Activated naive CD8-positive, alpha-beta T cell (primary cell): ENCODE data around the gene ASPG.

Source experiments
- H3K27ac Mint-ChIP-seq: one replicate; pipeline ENCODE4 v1.8.0; 2021; ENCODE audit warnings: mixed read lengths
- H3K27me3 Mint-ChIP-seq: one replicate; pipeline ENCODE4 v1.8.0; 2021; ENCODE audit warnings: mixed read lengths
- H3K36me3 Mint-ChIP-seq: one replicate; pipeline ENCODE4 v1.8.0; 2021; ENCODE audit warnings: mixed read lengths
- H3K4me1 Mint-ChIP-seq: one replicate; pipeline ENCODE4 v1.8.0; 2021; ENCODE audit warnings: low read depth, mixed read lengths
- H3K4me3 Mint-ChIP-seq: one replicate; pipeline ENCODE4 v1.8.0; 2021; ENCODE audit warnings: mild to moderate bottlenecking, mixed read lengths
- H3K9me3 Mint-ChIP-seq: one replicate; pipeline ENCODE4 v1.8.0; 2021; ENCODE audit warnings: low read depth, mixed read lengths

The ASPG gene

GRCh38 chr14:104095426-104096310, 10.2 kb downstream of the ASPG start:
- H3K27ac Mint-ChIP-seq: no peak overlapping the region
- H3K4me3 Mint-ChIP-seq: no peak overlapping the region
- H3K4me1 Mint-ChIP-seq: peaks cover 4% of the 10 kb centered on the region
- H3K27me3 Mint-ChIP-seq: no peaks in the 10 kb centered on the region
- H3K36me3 Mint-ChIP-seq: no peaks in the 10 kb centered on the region
- no peaks in the 10 kb centered on the region for H3K9me3 Mint-ChIP-seq

- Mint-ChIP-seq H3K27ac (no peak overlapping the region), H3K9me3 (no peaks in the 10 kb centered on the region), H3K4me3 (no peak overlapping the region), H3K4me1 (peaks cover 4% of the 10 kb centered on the region), H3K36me3 (no peaks in the 10 kb centered on the region), H3K27me3 (no peaks in the 10 kb centered on the region)
Observed at GRCh38 chr14:104096318-104096717, 10.8 kb downstream of the ASPG start.

- Mint-ChIP-seq H3K27me3 (no peaks in the 10 kb centered on the region), H3K4me1 (peaks cover 4% of the 10 kb centered on the region), H3K27ac (no peak overlapping the region), H3K9me3 (no peaks in the 10 kb centered on the region), H3K4me3 (no peak overlapping the region), H3K36me3 (no peaks in the 10 kb centered on the region)
Observed at GRCh38 chr14:104096751-104097700, 11.5 kb downstream of the ASPG start.

DNA sequence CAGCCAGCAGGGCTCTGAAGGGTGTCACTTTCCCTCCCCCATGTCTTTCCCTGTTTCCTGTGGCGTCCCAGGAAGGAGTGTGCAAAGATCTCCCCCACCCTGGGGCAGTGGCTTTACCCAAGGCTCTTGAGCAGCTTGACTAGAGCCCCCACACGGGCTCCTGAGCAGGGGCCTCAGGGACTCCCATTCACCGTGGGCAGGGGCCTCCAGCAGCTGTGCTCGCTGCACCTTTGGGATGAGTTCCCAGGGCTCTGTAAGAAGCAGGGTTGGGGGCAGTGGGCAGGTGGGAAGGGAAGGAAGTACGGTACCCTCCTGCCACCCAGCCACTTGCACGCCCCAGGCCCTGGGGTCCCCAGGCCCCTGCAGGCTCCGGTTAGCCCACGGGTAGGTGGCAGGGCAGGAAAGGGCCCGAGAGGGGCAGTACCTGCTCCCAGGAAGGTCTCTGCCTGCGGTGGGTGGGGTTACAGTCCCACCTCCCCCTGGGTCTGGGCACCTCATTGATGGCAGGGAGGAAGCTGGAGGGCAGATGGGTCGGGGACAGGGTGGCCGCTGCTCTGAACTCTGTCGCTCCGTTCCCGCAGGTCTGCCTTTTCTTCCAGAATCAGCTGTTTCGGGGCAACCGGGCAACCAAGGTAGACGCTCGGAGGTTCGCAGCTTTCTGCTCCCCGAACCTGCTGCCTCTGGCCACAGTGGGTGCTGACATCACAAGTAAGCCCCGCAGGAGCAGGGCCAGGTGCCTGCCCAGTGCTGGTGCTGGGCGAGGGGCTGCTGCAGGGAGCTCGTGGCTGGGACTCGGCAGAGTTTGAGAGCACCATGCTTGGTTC, 13.0 kb downstream of the ASPG start:
- Mint-ChIP-seq H3K27ac (no peak overlapping the region), H3K9me3 (no peaks in the 10 kb centered on the region), H3K4me3 (no peak overlapping the region), H3K27me3 (no peaks in the 10 kb centered on the region), H3K36me3 (no peaks in the 10 kb centered on the region), H3K4me1 (peaks cover 4% of the 10 kb centered on the region)

DNA sequence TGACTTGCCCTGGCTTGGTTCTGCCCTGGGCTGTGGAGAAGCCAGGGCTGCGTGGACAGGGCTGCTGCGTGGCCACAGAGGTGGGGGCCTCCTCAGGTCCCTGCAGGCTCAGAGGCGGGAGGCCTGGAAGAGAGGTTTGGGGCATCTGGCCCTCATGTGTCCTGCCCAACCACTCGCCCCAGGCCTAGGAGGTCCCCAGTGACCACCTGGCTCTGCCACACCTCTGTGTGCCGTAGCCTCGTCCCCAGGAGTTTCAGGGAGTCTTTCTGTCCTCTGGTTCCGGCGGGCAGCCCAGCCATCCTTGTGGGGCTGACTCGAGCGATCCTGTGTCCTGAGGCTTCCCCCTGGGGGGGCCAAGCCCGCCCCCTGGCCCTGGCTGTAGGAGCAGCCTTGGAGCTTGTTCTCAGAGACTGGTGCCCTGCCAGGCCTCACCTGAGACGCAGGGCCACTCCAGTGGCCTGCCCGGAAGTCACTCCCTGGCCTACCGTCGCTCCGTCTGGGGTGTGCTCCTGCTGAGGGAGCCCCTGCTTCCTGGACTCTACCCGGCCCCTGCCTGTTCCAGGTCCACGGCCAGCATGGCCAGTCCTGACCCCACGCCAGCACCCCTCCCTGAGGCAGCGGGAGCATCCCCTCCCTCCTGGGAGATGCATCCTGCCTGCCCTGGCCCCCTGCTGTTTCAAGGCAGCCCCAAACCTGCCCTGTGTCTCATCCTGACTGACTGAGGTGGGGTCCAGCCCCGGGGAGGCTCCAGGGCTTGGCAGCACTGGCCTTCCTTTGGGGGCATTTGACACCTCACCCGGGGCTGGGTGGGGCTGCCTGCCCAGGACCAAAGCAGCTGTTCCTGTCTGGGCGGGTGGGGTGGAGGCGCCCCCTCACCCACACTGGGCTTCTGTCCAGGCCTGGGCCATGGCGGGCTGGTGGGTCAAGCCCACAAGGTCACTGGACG, 13.9 kb downstream of the ASPG start:
- Mint-ChIP-seq H3K27me3 (no peaks in the 10 kb centered on the region), H3K4me1 (peaks cover 3% of the 10 kb centered on the region), H3K9me3 (no peaks in the 10 kb centered on the region), H3K36me3 (no peaks in the 10 kb centered on the region), H3K4me3 (no peak overlapping the region), H3K27ac (no peak overlapping the region)

GRCh38 chr14:104100171-104101085, 14.9 kb downstream of the ASPG start:
- Mint-ChIP-seq H3K4me1 (no peaks in the 10 kb centered on the region), H3K27me3 (no peaks in the 10 kb centered on the region), H3K9me3 (no peaks in the 10 kb centered on the region), H3K27ac (no peak overlapping the region), H3K36me3 (no peaks in the 10 kb centered on the region), H3K4me3 (no peak overlapping the region)

DNA sequence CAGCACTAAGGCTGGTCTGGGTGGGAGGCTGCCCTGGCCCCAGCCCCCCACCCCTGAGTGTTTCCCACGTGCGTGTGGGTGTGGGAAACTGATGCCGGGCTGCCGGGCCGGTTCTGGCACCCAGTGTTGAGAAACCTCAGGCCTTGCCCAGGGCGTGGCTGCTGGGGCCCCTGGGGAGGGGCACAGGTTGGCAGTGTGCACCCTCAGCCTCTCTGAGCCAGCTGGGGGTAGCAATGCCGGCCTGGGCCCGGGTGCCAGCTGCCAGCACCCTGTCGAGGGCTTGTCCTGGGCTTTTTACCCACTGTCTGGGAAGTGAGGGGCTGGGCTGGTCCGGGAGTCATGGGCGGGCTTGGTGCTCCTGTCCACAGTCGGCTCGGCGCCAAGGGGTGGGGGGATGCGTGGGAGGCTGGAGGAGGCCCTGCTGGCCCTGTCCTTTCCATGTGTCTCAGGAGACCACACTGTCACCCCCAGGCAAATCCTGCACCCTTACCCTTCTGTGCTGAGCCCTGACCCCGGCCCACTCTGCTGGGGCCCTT, 15.7 kb downstream of the ASPG start:
- no peaks in the 10 kb centered on the region for H3K4me1 Mint-ChIP-seq
- no peaks in the 10 kb centered on the region for H3K27me3 Mint-ChIP-seq
- no peak overlapping the region for H3K4me3 Mint-ChIP-seq
- H3K36me3 Mint-ChIP-seq: no peaks in the 10 kb centered on the region
- no peaks in the 10 kb centered on the region for H3K9me3 Mint-ChIP-seq
- H3K27ac Mint-ChIP-seq: no peak overlapping the region

DNA sequence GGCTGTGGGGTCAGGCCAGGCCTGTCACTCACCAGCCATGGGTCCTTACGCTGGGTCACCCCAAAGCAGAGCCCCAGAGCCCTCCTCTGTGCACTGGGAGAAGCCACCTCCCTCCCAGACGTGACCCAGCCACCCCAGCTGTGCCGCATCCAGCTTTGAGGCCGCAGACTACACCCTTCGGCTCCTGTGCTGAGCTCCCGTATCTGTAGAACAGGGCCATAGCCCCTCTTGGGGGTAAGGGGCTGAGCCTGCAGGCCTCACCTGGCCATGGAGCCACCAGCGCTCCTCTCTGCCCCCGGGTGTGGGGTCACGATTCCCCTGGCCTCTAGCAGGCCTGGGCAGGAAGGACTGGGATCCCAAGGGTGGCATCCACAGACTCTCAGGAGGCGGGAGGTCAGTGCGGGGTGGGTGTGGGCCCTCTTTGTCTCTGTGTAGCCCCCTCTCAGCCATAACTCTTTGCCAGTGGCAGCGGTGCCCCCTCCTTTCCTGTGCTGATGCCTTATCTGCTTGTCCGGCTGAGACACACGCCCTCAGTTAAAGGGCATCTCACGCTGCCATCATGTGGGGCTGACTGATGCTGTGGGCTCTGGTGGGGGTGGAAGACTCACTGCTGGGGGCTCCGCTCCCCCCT, 16.3 kb downstream of the ASPG start:
- no peaks in the 10 kb centered on the region for H3K27me3 Mint-ChIP-seq
- H3K27ac Mint-ChIP-seq: no peak overlapping the region
- H3K36me3 Mint-ChIP-seq: no peaks in the 10 kb centered on the region
- no peak overlapping the region for H3K4me3 Mint-ChIP-seq
- no peaks in the 10 kb centered on the region for H3K4me1 Mint-ChIP-seq
- no peaks in the 10 kb centered on the region for H3K9me3 Mint-ChIP-seq

- H3K36me3 Mint-ChIP-seq: no peaks in the 10 kb centered on the region
- H3K27ac Mint-ChIP-seq: no peak overlapping the region
- H3K9me3 Mint-ChIP-seq: no peaks in the 10 kb centered on the region
- H3K27me3 Mint-ChIP-seq: no peaks in the 10 kb centered on the region
- no peak overlapping the region for H3K4me3 Mint-ChIP-seq
- no peaks in the 10 kb centered on the region for H3K4me1 Mint-ChIP-seq
Observed at GRCh38 chr14:104102282-104102914, 16.9 kb downstream of the ASPG start.

GRCh38 chr14:104103061-104103445, 17.6 kb downstream of the ASPG start:
- Mint-ChIP-seq H3K27ac (no peak overlapping the region), H3K4me1 (no peaks in the 10 kb centered on the region), H3K4me3 (no peak overlapping the region), H3K9me3 (no peaks in the 10 kb centered on the region), H3K27me3 (no peaks in the 10 kb centered on the region), H3K36me3 (no peaks in the 10 kb centered on the region)

DNA sequence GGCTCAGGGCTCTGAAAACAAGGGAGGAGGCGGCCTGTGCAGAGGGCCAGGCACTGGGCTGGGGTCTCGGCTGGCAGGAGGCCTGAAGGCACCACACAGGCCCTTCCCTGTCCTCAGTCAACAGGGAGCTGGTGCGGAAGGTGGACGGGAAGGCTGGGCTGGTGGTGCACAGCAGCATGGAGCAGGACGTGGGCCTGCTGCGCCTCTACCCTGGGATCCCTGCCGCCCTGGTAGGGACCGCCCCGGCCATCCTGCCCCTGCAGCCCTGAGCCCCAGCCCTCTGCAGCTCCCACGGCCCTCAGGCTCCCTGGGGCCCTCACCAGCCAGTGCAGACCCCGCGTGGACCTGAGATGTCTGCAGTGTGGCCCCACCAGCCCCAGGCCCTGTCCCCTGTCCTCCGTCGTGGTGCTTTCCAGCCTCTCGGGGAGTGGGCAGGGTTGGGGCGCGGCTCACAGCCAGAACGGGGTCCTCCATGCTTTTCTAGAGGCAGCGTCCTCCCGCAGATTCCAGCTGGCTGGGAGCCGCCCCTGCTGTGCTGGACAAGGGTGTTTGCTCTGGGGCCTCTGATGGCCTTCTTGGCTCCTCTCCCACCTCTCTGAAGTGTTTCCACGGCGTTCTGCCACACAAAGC, 18.1 kb downstream of the ASPG start:
- Mint-ChIP-seq H3K36me3 (no peaks in the 10 kb centered on the region), H3K4me1 (no peaks in the 10 kb centered on the region), H3K27me3 (no peaks in the 10 kb centered on the region), H3K27ac (no peak overlapping the region), H3K4me3 (no peak overlapping the region), H3K9me3 (no peaks in the 10 kb centered on the region)
